ENCODE measurements around the gene AGBL5.
A peak's percentile ranks its signal among the peaks of the same experiment; 100 is the strongest.

AGBL5 gene, protein sequence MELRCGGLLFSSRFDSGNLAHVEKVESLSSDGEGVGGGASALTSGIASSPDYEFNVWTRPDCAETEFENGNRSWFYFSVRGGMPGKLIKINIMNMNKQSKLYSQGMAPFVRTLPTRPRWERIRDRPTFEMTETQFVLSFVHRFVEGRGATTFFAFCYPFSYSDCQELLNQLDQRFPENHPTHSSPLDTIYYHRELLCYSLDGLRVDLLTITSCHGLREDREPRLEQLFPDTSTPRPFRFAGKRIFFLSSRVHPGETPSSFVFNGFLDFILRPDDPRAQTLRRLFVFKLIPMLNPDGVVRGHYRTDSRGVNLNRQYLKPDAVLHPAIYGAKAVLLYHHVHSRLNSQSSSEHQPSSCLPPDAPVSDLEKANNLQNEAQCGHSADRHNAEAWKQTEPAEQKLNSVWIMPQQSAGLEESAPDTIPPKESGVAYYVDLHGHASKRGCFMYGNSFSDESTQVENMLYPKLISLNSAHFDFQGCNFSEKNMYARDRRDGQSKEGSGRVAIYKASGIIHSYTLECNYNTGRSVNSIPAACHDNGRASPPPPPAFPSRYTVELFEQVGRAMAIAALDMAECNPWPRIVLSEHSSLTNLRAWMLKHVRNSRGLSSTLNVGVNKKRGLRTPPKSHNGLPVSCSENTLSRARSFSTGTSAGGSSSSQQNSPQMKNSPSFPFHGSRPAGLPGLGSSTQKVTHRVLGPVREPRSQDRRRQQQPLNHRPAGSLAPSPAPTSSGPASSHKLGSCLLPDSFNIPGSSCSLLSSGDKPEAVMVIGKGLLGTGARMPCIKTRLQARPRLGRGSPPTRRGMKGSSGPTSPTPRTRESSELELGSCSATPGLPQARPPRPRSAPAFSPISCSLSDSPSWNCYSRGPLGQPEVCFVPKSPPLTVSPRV

DNA sequence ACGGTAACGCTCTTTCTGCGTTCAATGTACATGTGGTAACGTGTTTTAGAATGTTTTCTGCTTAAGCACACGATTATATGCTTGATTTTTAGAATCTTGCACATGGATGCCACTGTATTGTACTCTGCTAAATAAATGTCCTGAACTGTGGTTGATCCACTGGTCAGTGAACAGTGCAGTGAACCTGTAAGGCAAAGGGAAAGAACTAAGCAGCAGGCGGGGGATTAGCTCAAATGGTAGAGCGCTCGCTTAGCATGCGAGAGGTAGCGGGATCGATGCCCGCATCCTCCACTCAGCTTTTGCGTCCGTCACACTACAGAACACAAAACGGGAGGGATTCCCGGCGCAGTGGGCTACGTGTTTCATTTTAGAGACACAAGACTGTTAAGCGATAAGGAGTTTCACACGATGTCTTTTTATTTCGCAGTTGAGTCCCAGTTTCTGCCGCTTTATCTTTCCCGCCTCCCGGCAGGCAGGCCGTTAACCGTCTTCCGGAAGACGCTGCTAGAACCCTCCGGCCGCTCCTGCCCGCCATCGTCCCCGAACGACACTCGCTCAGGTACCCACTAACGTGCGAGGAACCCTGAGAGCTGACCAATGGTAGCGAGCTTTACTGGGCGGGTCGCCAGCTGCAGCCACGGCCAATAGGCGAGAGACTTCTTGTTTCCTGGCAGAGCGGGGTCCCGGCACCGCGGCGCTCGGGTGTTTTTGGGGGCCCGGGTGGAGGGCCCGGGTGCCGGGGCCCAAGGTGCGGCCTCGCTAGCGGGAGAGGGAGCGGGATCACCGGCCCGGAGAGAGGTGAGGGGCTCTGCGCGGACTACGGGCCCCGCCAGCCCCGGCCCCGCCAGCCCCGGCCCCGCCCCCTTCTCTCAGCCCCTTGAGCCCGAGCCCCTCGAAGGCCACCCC, at the start of gene AGBL5:
AGBL5 (plus strand) TSS at position 673 of the 906 bp plus-strand sequence. CDS start 1,291 bp downstream, outside the sequence.
- DNase-seq (ENCODE audit: insufficient read length, low spot score) (peak; percentile 100), FAIRE-seq (peak; percentile 88)

DNA sequence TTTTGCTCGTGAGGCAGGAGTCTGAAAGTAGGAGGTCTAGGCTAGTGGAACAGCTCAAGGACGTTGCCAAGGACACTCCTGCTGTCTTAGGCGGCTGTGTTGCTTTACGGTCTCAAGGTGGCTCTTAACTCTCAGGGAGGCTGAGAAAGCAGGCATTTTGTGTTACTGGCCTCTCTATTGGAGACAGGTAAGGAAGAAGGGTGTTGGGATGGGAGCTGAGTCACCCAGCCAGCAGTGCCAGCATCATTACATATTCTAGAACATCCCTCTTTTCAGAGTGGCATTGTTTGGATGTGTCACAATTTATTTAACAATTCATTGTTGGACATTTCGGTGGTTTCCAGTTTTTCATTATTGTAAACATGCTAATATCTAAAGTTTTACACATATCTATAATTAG, 49.5 kb upstream of the AGBL5 start:
- DNase-seq (ENCODE audit: insufficient read length, low spot score) (no peak), FAIRE-seq (no peak)

DNA sequence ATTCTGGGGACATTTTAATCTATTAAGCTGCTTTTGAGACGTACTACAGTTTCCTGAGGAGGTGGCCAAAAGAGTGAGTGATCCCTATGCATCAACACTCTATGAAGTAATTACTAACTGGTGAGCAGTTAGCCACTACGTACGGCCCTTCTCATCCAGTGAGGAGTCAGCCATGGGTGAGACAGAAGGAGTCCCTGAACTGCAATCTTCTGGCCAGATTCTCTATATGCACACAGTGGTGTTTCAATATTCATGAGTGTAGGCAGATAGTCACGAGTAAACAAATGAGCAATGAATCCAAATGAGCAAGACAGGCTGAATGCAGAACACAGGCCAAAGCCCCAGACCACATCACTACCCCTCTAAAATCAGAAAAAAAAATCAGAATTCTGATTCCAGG, 48.5 kb upstream of the AGBL5 start:
- DNase-seq (ENCODE audit: insufficient read length, low spot score) (no peak), FAIRE-seq (no peak)

DNA sequence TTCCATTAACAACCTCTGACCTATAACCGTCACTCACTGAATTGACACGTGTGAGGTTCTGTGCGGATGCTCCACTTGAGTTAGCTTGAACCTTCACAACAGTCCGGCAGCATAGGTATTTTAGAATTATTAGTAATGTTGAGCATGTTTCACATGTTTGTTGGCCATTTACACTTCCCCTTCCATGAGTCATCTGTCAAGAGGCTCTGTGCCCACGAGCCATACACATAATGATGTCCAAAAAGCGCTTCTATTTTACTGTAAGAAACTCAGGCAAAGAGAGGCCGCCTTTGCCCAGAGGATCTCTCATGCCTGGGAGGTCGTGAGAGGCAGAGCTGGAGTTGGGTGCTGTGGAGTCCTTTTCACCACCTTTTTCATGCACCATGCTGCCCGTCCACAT, 47.6 kb upstream of the AGBL5 start:
- no peak for DNase-seq (ENCODE audit: insufficient read length, low spot score)
- no peak for FAIRE-seq

DNA sequence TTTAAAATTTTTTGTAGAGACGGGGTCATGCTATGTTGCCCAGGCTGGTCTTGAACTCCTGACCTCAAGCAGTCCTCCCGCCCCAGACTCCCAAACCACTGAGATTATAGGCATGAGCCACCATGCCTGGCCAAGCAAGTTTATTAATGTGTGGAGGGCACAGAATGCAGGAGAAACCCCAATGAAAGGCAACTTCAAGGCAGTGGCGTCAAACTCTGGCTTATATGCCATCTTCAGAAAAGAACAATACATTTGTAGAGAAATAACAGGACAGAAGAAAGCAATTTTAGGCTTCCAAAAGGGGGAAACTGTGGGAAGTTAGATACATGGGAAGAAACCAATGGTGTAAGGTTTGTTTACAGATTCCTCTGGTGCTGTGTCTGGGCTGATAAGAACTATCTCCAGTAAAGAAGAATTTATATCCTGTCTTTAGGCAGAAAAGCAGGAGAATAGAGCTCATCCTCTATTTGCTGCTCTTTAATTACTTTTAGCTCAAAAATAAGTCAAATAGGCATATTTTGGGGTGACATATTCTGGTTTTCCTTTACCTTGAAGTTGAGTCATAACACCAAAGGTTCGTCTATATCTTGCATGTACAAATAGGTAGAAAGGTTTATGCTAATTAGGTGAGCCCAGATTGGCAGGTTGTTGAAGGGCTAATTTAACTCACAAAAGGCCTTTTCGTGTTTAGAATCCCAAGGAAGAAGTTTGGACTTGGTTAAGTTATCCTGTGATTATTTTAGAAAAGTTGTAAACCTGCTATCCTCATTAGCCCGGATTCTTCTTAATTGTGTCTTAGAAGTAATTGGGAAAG, 44.7 kb upstream of the AGBL5 start:
- DNase-seq (ENCODE audit: insufficient read length, low spot score) (no peak), FAIRE-seq (no peak)

DNA sequence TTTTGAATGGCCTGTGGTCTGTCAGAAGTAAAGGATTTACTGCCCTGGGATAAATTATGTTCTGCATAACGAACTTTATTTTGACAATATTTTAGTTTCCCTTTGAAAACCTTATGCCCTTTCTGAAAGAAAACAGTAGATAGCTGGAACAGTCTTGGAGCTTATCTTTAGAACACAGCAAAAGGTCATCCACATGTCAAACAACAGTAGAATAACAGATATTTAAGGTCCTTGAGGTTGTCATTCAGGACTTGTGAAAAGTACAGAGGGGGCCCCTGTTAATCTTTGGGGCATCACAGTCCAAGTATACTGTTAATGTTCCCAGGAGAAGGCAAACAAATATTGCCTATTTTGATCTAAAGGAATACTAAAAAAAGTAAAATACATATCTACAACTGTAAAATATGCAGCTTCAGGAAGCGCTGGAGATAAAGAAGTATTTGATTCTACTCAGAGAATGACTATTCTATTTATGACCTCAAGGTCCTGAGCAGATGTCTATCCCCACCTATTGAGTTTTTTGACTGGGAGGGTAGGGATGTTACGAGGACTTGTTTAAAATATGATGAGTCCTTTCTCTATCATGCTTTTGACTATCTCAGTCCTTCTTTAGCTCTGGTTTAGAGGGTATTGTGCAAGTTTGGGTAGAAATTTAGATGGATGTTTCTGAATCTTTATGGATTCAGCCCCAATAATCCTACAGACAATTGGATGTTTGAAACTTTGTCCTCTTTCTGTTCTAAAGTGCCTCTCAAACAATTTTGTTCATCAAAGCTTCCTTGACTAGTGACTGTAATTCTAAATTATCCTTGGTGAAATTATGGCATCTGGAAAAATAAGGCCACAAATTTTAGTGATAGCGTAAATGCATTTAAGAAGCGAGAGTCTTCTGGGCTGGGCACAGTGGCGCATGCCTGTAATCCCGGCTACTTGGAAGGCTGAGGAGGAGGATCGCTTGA, 43.8 kb upstream of the AGBL5 start:
- no peak for FAIRE-seq

DNA sequence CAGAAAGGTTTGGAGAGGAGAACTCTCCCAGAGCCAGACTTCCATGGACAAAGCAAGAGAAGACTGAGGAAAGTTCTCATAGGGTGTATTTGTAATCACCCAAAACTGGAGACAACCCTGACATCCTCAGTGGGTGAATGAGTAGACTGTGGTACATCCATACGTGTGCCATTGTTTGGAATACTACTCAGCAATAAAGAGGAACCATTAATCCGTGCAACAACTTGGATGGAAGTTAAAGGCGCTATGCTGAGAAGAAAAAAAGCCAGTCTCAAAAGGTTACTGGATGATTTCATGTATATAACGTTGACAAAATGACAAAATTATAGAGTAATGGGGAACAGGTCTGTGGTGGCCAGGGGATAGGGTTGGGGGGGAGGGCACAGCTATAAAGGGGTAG, 42.8 kb upstream of the AGBL5 start:
- FAIRE-seq (no peak), DNase-seq (ENCODE audit: insufficient read length, low spot score) (no peak)

More for the DNA sequence above, 43.8 kb upstream of the AGBL5 start:
- no peak for DNase-seq (ENCODE audit: insufficient read length, low spot score)

DNA sequence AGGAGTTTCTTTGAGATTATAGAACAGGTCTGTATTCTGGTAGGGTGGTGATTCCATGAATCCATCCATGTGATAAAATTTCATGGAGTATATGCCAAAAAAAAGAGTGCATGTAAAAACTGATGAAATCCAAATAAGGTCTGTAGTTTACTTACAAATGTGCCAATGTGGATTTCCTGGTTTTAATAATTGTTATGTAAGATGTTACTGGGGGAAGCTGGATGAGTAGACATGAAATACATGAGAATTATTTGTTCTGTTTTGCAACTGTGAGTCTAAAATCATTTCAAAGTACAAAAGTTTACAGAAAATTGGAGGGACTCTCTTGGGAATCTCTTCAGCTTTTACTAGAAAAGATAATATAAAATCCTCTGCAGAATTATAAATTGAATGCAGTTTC, 42.4 kb upstream of the AGBL5 start:
- FAIRE-seq (no peak), DNase-seq (ENCODE audit: insufficient read length, low spot score) (no peak)

DNA sequence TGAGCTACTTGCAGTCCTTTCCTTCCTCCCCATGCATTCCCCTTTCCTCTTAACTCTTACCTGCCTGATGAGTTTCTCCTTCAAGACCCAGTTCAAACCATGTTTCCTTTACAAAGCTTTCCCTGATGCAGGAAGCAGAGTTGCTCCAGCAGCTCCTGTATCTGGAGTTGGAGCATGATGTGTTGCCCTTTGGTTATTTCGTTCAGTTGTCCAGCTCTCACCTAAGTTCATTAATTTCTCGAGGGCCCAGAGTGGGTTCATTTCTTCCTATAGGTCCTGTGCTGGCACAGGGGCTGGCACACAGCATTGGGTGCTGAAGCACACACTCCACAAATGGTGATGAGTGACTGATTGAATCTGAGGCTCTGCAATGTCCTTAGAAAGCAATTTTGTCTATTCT, 41.8 kb upstream of the AGBL5 start:
- DNase-seq (ENCODE audit: insufficient read length, low spot score) (no peak), FAIRE-seq (no peak)

DNA sequence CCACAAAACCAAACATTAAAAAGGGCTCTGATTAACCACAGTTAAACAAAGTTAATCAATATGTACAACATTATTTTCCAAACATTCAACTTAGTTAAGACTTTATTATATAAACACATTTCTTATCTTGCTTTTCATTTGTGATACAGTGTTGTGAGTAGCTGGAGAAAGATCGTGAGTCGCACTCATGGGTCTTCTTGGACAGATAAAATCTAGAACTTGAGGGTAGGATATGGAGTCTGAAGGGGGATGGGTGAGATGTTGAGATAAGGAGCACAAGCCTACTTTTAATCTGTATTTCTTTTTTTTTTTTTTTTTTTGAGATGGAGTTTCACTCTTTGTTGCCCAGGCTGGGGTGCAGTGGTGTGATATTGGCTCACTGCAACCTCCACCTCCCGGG, 41.3 kb upstream of the AGBL5 start:
- DNase-seq (ENCODE audit: insufficient read length, low spot score) (no peak), FAIRE-seq (no peak)

DNA sequence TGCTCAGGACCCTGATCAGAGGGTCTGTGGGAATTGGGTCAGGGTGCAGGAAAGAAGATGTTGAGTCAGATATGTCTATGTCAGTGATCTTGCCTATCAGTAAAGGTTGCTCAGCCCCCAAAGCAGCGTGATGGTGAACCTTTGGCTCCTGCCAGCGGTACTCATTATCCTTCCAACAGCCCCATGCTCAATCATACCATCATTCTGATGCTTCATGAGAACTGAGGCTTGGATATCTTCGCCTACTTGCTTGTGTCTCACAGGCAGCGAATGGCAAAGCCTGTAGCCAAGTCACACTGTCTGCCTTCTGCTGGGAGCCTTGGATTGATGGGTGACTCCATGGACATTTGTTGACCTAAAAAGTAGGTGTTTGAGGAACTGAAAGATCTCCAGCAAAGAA, 37.7 kb upstream of the AGBL5 start:
- DNase-seq (ENCODE audit: insufficient read length, low spot score) (no peak), FAIRE-seq (no peak)

DNA sequence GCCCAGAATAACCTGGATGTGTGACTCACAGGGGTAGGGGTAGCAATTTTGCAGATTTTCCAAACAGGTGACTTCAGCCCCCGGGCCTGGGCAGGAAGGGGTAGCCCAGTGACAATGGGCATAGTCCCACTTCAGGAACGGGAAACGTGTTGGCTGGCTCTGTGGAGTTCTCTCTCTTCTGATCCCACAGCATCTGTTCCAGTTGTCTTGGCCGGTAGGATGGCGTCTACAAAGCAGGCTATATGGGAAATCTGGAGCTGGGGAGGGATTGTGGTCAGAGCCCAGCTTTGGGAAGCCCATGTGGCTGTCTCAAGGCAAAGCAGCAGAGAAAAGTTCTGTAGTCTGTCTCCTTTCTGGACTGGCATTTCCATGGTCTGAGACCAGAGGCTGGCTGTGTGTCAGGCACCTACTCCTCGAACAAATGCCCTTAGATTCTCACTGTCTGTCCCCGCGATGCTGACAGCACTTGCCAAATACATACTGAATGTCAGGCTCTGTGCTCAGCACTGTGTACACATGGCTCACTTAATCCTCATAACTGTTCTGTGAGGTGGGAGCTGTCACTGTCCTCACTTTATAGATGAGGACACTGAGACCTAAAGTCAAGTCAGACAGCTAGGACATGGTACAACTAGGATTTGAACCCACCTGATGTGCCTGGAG, 36.6 kb upstream of the AGBL5 start:
- FAIRE-seq = no peak

DNA sequence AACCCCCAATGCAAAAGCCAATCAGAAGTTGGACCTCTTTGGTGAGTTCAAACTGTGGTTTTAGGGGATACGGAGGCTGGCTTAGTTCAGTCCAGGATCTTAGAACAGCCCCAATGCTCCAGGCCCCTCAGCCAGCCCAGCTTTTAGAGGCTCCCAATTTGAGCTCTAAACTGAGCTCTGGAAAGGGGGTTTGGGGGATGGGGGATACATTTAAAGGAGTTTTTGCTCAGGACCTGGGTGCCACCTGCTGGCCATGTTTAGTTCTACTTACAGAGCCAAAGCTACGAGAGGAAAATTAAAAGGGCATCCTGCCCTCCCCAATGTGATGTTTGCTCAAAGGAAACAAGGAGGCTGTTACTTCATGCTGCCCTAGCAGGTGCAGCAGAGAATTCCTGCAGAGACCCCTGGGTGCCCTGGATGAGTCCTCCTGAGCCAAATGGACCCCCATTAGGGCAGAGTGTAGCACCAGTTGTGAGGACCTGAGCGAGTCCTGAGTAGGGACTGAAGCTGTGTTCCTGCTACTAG, 34.6 kb upstream of the AGBL5 start:
- FAIRE-seq = no peak
- DNase-seq (ENCODE audit: insufficient read length, low spot score) = peak; percentile 73

More for the DNA sequence above, 36.6 kb upstream of the AGBL5 start:
- no peak for DNase-seq (ENCODE audit: insufficient read length, low spot score)

DNA sequence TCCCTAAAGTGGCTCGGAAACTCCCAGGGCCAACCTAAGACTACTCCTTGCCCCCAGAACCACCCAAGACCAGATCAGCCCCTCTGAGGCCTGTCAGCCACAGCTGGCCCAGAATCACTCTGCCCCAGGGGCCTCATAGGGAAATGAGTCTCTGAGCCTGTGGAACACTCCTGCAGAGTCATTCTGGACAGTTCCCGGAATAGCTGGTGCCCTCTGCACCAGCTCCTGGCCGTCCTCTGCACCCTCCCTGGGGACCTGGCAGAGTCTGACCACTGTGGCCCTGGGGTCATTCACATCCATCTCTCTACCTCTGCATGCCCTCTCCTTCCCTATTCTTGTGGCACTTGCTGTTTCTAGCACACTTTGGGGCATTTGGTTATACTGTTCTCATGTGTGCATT, 33.3 kb upstream of the AGBL5 start:
- DNase-seq (ENCODE audit: insufficient read length, low spot score) = no peak
- no peak for FAIRE-seq

DNA sequence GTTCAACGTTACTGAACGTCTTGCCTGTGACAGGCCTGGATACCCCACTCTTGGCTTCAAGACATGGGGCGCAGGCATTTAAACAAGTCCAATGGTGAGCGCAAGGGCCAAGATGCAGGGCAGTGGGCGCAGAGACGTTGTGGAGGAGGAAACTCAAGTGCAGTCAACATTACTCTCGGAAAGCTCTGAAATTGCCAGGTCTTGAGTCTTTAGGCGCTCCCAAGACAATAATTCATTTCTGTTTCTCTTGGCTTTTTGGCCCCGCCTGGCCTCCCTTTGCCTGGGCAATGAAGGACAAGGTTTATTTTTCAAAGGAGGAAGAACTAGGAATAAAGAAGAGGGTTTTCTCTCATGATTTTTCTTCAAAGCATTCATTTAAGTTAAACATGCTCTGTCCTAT, 32.0 kb upstream of the AGBL5 start:
- FAIRE-seq (no peak), DNase-seq (ENCODE audit: insufficient read length, low spot score) (no peak)

DNA sequence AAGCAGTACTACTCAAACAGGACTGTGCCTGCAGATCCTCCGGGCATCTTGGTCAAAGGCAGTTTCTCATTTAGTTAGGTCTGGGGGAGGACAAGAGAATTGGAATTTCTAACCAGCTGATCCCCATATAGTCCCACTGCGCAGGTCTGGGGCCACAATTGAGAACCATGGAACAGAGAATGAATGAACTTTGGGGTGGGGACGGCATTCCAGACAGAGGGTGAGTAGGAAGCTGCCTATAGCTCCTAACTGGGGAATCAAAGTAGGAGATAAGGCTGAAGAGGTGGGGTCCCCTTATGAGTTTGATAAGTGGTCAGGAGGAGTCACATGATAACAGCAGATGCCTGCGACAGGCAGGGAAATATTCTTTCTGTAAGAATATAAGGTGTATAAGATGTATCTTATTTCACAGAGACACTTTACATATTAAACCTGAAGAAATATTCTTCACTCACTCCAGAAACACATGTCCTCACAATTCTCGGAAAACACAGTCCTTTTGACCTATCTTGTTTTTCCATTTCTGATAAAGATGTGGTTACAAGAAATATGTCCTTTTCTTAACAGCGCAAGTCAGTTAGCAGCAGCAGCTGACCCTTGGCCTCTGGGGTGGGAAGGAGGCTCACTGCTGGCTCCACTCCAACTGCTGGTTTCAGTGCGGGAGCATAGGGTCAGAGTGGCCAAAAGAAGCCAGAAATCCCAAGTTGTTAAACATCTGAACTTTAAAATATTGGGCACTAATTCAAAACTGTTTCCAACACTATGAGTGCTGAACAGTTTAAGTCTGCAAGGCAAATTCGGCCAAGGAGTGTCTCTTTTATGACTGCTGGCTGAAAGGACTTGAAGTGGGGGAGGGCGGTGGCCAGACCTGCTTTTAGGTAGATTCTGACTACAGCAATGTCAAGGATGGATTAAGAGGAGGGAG, 31.3 kb upstream of the AGBL5 start:
- FAIRE-seq = no peak
- no peak for DNase-seq (ENCODE audit: insufficient read length, low spot score)
